ENCODE data around the gene TRIM47.
"Not testable (repeated sequence)": the region's sequence is repeated elsewhere in the genome, so short reads cannot be mapped to it uniquely, and the experiment has no call there.

Gene TRIM47

GRCh38 chr17:75870228-75870627, 8.2 kb downstream of the TRIM47 start:
- DNase-seq (ENCODE audit: low read depth in 2 of 2) = not testable (repeated sequence)

GRCh38 chr17:75869282-75870141, 8.9 kb downstream of the TRIM47 start:
- DNase-seq (ENCODE audit: low read depth in 2 of 2) = no peak

- not testable (repeated sequence) for DNase-seq (ENCODE audit: low read depth in 2 of 2)
Measured at GRCh38 chr17:75868730-75869281, 9.6 kb downstream of the TRIM47 start.

GRCh38 chr17:75865404-75866188, 12.8 kb downstream of the TRIM47 start:
- not testable (repeated sequence) for DNase-seq (ENCODE audit: low read depth in 2 of 2)

- not testable (repeated sequence) for DNase-seq (ENCODE audit: low read depth in 2 of 2)
Measured at GRCh38 chr17:75864887-75865286, 13.5 kb downstream of the TRIM47 start.

GRCh38 chr17:75864448-75864871, 13.9 kb downstream of the TRIM47 start:
- no peak for DNase-seq (ENCODE audit: low read depth in 2 of 2)

- no peak for DNase-seq (ENCODE audit: low read depth in 2 of 2)
Measured at GRCh38 chr17:75861927-75862317, 16.5 kb downstream of the TRIM47 start.

GRCh38 chr17:75859358-75859757, 19.0 kb downstream of the TRIM47 start:
- DNase-seq (ENCODE audit: low read depth in 2 of 2) = not testable (repeated sequence)

GRCh38 chr17:75856062-75856756, 22.2 kb downstream of the TRIM47 start:
- DNase-seq (ENCODE audit: low read depth in 2 of 2) = no peak

GRCh38 chr17:75855310-75856061, 22.9 kb downstream of the TRIM47 start, which contains the start of gene WBP2:
TSS of gene WBP2 (minus strand) at chr17:75855335. CDS start at chr17:75855297, 38 bp downstream.
- DNase-seq (ENCODE audit: low read depth in 2 of 2) = peak; percentile 84 to 95

GRCh38 chr17:75854881-75855309, 23.5 kb downstream of the TRIM47 start:
- no peak for DNase-seq (ENCODE audit: low read depth in 2 of 2)

- no peak for DNase-seq (ENCODE audit: low read depth in 2 of 2)
Measured at GRCh38 chr17:75854101-75854748, 24.2 kb downstream of the TRIM47 start.

GRCh38 chr17:75853433-75853832, 24.9 kb downstream of the TRIM47 start:
- DNase-seq (ENCODE audit: low read depth in 2 of 2) = no peak

- not testable (repeated sequence) for DNase-seq (ENCODE audit: low read depth in 2 of 2)
Measured at GRCh38 chr17:75851693-75851991, 26.7 kb downstream of the TRIM47 start.

GRCh38 chr17:75850928-75851692, 27.3 kb downstream of the TRIM47 start:
- no peak for DNase-seq (ENCODE audit: low read depth in 2 of 2)

- DNase-seq (ENCODE audit: low read depth in 2 of 2) = no peak
Measured at GRCh38 chr17:75849724-75850123, 28.7 kb downstream of the TRIM47 start.

- no peak for DNase-seq (ENCODE audit: low read depth in 2 of 2)
Measured at GRCh38 chr17:75849279-75849646, 29.1 kb downstream of the TRIM47 start.

- DNase-seq (ENCODE audit: low read depth in 2 of 2) = peak; percentile 62 to 71
Measured at GRCh38 chr17:75848523-75849278, 29.7 kb downstream of the TRIM47 start.
